Colonic mucosa (tissue), 4 donors: ENCODE results near the gene NRSN2. TPM values are rescaled to one million over a fixed set of nuclear protein-coding genes. Genes with fewer than 3 reads are reported as not detected.

Experiments used
- DNase-seq: peaks from one replicate; pipeline ENCODE4 v3.0.0-alpha.2; 2020
- H3K27ac ChIP-seq: fragments of 200-600 bp; one replicate; pipeline ENCODE4 v1.8.0; 2021
- H3K27me3 ChIP-seq: fragments of 200-600 bp; one replicate; pipeline ENCODE4 v1.8.0; 2021
- H3K36me3 ChIP-seq: fragments of 200-600 bp; one replicate; pipeline ENCODE4 v1.8.0; 2021
- H3K4me1 ChIP-seq: fragments of 200-600 bp; one replicate; pipeline ENCODE4 v1.8.0; 2021; ENCODE audit warnings: mild to moderate bottlenecking
- H3K4me3 ChIP-seq: fragments of 200-600 bp; one replicate; pipeline ENCODE4 v1.8.0; 2021
- H3K9ac ChIP-seq, 2 donors: one replicate each; pipeline ENCODE4 v1.7.0; 2013; ENCODE audit warnings: control low read depth in 2 of 2, low read depth in 2 of 2, low read length in 2 of 2
- H3K9me3 ChIP-seq: fragments of 200-600 bp; one replicate; pipeline ENCODE4 v1.8.0; 2021
- intact Hi-C: fragments of 100-400 bp; cut with DNase I; formaldehyde crosslinking; loops from one replicate; pipeline ENCODE4 v1.14.1; 2022
- total RNA-seq, 2 donors: library from RNA; stranded (reverse); fragmentation: NEBNext Ultra II Directional in 1 of 2; extraction: Animal tissue kit (Norgen Biotek cat#: 25700) in 1 of 2; gene quantifications; one replicate each; pipeline ENCODE4 v1.2.1, GENCODE V29; 2021
- TF ChIP-seq, protein P1 (sequence below): fragments of 200-600 bp; IDR thresholded peaks from one replicate; pipeline ENCODE4 v1.8.0; 2022; ENCODE audit warnings: antibody characterized with exemption, mild to moderate bottlenecking
- donor health status: healthy.
- donor health status: DM: no; HTN: no; CAD: no.
- donor health status: DM: no; HTN: no; CAD: no.

Gene NRSN2, protein sequence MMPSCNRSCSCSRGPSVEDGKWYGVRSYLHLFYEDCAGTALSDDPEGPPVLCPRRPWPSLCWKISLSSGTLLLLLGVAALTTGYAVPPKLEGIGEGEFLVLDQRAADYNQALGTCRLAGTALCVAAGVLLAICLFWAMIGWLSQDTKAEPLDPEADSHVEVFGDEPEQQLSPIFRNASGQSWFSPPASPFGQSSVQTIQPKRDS
- total RNA-seq, result 10 to 100 TPM; 11.2 to 18.3 TPM

DNA sequence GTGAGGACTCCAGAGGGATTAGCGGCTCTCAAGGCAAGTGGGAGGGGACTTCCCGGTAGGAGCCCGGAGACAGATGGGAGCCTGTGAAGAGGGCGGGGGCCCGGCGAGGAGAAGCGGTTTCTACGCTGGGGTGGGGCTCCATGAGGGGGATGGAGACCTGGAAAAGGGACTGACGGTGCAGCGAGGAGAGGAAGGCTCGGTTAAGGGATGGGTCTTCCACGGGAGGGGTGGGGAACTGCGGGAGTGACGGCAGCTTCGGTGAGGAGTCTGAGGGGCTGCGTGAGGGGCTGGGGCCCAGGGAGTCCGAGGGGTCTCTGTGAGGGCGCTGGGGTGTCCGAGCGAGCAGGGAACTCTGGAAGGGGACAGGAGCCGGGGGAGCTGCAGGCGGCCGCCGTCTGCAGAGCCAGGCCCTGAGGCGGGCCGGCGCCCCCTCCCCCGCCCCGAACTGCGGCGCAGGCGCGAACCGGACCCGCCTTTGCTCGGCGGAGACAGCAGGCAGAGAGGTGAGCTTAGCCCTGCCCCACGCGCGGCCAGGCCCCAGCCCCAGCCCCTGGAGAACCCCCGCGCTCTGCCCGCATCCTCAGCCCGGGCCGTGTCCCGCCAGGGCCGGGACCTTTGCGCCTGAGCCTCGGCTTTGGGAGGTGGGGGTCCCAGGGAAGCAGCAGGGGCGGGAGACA lies at the start of gene NRSN2:
NRSN2 (plus strand) TSS at position 472 of the 677 bp plus-strand sequence. CDS start 2,533 bp downstream, outside the sequence.
- H3K4me1 ChIP-seq, result no peaks in the 10 kb centered on the region
- no peaks in the 10 kb centered on the region for H3K27me3 ChIP-seq
- TF ChIP-seq, protein P1, sequence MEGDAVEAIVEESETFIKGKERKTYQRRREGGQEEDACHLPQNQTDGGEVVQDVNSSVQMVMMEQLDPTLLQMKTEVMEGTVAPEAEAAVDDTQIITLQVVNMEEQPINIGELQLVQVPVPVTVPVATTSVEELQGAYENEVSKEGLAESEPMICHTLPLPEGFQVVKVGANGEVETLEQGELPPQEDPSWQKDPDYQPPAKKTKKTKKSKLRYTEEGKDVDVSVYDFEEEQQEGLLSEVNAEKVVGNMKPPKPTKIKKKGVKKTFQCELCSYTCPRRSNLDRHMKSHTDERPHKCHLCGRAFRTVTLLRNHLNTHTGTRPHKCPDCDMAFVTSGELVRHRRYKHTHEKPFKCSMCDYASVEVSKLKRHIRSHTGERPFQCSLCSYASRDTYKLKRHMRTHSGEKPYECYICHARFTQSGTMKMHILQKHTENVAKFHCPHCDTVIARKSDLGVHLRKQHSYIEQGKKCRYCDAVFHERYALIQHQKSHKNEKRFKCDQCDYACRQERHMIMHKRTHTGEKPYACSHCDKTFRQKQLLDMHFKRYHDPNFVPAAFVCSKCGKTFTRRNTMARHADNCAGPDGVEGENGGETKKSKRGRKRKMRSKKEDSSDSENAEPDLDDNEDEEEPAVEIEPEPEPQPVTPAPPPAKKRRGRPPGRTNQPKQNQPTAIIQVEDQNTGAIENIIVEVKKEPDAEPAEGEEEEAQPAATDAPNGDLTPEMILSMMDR, result no peak
- H3K9ac ChIP-seq, result peak within 1 kb of the TSS; percentile 81 to 84
- DNase-seq, result peak; percentile 70
- no peaks in the 10 kb centered on the region for H3K36me3 ChIP-seq
- no peaks in the 10 kb centered on the region for H3K9me3 ChIP-seq
- intact Hi-C loops, result no loop called here
- peak within 1 kb of the TSS; percentile 88 for H3K4me3 ChIP-seq
- H3K27ac ChIP-seq, result peak within 1 kb of the TSS; percentile 94

DNA sequence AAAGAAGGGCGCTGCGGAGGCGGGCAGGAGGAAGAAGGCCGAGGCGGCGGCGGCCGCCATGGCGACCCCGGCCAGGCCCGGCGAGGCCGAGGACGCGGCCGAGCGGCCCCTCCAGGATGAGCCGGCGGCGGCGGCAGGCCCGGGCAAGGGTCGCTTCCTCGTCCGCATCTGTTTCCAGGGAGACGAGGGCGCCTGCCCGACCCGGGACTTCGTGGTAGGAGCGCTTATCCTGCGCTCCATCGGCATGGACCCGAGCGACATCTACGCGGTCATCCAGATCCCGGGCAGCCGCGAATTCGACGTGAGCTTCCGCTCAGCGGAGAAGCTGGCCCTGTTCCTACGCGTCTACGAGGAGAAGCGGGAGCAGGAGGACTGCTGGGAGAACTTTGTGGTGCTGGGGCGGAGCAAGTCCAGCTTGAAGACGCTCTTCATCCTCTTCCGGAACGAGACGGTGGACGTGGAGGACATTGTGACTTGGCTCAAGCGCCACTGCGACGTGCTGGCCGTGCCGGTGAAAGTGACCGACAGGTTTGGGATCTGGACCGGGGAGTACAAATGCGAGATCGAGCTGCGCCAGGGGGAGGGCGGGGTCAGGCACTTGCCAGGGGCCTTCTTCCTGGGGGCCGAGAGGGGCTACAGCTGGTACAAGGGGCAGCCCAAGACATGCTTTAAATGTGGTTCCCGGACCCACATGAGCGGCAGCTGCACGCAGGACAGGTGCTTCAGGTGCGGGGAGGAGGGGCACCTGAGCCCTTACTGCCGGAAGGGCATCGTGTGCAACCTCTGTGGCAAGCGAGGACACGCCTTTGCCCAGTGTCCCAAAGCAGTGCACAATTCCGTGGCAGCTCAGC lies 48.8 kb upstream of the NRSN2 start:
- Histone ChIP-seq H3K27me3 (no peaks in the 10 kb centered on the region), H3K4me3 (peak overlapping the region; percentile 76), H3K9me3 (no peaks in the 10 kb centered on the region), H3K4me1 (peaks cover 16% of the 10 kb centered on the region), H3K27ac (peak overlapping the region; percentile 98), H3K36me3 (no peaks in the 10 kb centered on the region), H3K9ac (peak overlapping the region; percentile 99 to 100)
- DNase-seq, result peak; percentile 86
- TF ChIP-seq, protein P1, result no peak
- intact Hi-C loops, result no loop called here

- no peaks in the 10 kb centered on the region for H3K27me3 ChIP-seq
- H3K9ac ChIP-seq, result peak overlapping the region; percentile 99 to 100
- H3K4me1 ChIP-seq, result peaks cover 16% of the 10 kb centered on the region
- DNase-seq, result no peak
- no peaks in the 10 kb centered on the region for H3K36me3 ChIP-seq
- peak overlapping the region; percentile 98 for H3K27ac ChIP-seq
- H3K4me3 ChIP-seq, result peak overlapping the region; percentile 76
- no peaks in the 10 kb centered on the region for H3K9me3 ChIP-seq
- intact Hi-C loops, result no loop called here
- TF ChIP-seq, protein P1, result no peak
Measured at GRCh38 chr20:298776-299391, 48.0 kb upstream of the NRSN2 start.

DNA sequence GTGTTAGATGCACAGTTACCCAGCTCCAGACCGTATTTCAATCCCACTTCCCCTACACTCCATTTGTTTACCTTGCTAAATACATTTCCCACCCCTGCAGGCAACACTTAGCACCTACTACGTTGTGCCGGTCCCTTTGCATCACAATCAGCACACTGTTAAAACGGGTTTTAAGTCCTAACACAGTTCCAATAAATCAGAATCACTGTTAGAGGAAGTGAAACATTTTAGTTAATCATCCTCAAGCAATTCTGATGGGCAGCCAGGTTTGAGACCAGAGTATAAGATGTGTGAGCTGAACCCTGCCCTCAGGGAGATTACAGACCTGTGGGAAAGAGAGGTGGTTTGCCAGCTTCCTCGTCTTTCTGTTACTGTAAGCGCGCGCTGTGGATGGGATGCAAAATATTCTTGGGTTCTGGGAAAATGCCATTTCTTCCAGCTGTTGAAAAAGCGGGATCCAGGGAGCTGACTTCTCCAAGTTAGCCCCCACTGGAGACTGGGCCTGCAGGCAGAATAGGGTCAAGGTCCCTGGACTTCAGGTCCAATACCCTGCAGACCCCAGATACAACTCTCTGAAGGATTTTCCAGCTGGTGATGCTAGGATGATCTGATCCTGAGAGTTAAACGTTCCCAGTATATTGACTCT lies 46.4 kb upstream of the NRSN2 start:
- no peak overlapping the region for H3K27ac ChIP-seq
- H3K9ac ChIP-seq, result no peak overlapping the region
- no peaks in the 10 kb centered on the region for H3K36me3 ChIP-seq
- H3K4me3 ChIP-seq, result no peak overlapping the region
- intact Hi-C loops, result no loop called here
- no peaks in the 10 kb centered on the region for H3K27me3 ChIP-seq
- H3K9me3 ChIP-seq, result no peaks in the 10 kb centered on the region
- peaks cover 16% of the 10 kb centered on the region for H3K4me1 ChIP-seq
- TF ChIP-seq, protein P1, result no peak
- DNase-seq, result no peak
